ENCODE results near the gene BTN3A1. TPM values are rescaled to one million over a fixed set of nuclear protein-coding genes. Genes with fewer than 3 reads are reported as not detected.

Gene BTN3A1
- total RNA-seq, 1 experiment from 2014 or later, result 9.0 TPM

DNA sequence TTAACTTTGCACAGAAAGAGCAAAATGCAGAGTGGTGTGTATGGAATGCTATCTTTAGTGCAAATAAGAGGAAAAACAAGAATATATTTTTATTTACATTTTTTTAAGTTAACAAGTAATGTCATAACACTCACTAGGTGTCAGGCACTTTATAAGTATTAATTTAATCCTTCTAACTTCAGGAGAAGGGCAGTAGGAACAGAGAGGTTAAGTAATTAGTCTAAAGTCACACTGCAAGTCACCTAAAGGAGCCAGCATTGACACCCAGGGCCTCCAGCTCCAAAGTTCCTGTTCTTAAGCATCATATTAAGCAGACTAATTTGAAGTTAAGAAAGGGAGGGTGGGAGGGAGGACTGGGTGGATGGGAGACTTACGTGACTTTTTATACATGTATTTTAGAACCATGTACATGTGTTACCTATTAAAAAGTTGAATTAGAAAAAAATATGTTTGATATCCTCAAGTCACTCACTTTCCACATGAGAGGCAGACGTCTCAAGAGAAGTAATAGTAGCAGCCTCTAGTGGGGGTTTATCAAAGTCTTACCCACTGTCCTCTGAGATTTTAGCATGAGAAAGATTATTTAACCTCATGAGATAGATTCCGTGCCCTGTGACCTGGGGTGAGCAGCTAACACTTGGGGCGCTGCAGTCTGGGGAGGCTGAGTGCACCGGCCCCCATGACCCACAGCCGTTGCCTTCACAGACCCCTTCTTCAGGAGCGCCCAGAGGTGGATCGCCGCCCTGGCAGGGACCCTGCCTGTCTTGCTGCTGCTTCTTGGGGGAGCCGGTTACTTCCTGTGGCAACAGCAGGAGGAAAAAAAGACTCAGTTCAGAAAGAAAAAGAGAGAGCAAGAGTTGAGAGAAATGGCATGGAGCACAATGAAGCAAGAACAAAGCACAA, 7.0 kb downstream of the BTN3A1 start:
- Histone ChIP-seq H3K27ac (ENCODE audit: low read depth, low read length) (no peak overlapping the region), H3K9me2 (ENCODE audit: insufficient read depth) (no peaks in the 10 kb centered on the region), H3K27me3 (ENCODE audit: insufficient read depth, low read length) (no peaks in the 10 kb centered on the region), H3K9me3 (ENCODE audit: control insufficient read depth in 1 of 2, insufficient read depth in 1 of 2, low read depth in 1 of 2, low read length in 2 of 2) (no peaks in the 10 kb centered on the region), H2AFZ (ENCODE audit: low read depth, low read length, poor library complexity, severe bottlenecking) (no peak overlapping the region), H3K4me1 (ENCODE audit: control insufficient read depth in 1 of 2, insufficient read depth in 2 of 2, low read length in 2 of 2) (no peaks in the 10 kb centered on the region), H3K36me3 (ENCODE audit: control insufficient read depth in 1 of 2, insufficient read depth in 2 of 2, low read length in 2 of 2) (no peaks in the 10 kb centered on the region), H3K4me2 (ENCODE audit: low read length) (no peak overlapping the region), H3K9ac (ENCODE audit: low read length) (no peak overlapping the region), H4K20me1 (ENCODE audit: insufficient read depth) (no peaks in the 10 kb centered on the region), H3K4me3 (replicated peaks in 1 of 2; ENCODE audit: low read depth in 1 of 2, low read length in 2 of 2) (no peak overlapping the region), H3K79me2 (ENCODE audit: insufficient read depth, low read length) (no peaks in the 10 kb centered on the region)
- ChIA-PET CTCF (no interaction called here), POLR2A (no interaction called here), RAD21 (ENCODE audit: low non-redundant PET in 1 of 2, low total read pairs in 2 of 2, uncharacterized antibody in 2 of 2, unreplicated experiment in 2 of 2) (no interaction called here)
- DNase-seq (ENCODE audit: low read depth, low spot score), result no peak
- TF ChIP-seq, protein P1, sequence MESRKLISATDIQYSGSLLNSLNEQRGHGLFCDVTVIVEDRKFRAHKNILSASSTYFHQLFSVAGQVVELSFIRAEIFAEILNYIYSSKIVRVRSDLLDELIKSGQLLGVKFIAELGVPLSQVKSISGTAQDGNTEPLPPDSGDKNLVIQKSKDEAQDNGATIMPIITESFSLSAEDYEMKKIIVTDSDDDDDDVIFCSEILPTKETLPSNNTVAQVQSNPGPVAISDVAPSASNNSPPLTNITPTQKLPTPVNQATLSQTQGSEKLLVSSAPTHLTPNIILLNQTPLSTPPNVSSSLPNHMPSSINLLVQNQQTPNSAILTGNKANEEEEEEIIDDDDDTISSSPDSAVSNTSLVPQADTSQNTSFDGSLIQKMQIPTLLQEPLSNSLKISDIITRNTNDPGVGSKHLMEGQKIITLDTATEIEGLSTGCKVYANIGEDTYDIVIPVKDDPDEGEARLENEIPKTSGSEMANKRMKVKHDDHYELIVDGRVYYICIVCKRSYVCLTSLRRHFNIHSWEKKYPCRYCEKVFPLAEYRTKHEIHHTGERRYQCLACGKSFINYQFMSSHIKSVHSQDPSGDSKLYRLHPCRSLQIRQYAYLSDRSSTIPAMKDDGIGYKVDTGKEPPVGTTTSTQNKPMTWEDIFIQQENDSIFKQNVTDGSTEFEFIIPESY (IDR thresholded peaks at IDR 0.05; ENCODE audit: extremely low read depth, insufficient replicate concordance, low read length), result no peak
- no peak for TF ChIP-seq ZNF274 (IDR thresholded peaks at IDR 0.05; ENCODE audit: low read depth, low read length)
- ATAC-seq, result no peak
- BruUV-seq (replicated peaks), result no TSS peak
- intact Hi-C loops (cut with micrococcal nuclease), result no loop called here

GRCh38 chr6:26411751-26412150, 9.7 kb downstream of the BTN3A1 start:
- Histone ChIP-seq H3K9ac (ENCODE audit: low read length) (no peak overlapping the region), H3K9me2 (ENCODE audit: insufficient read depth) (no peaks in the 10 kb centered on the region), H3K9me3 (ENCODE audit: control insufficient read depth in 1 of 2, insufficient read depth in 1 of 2, low read depth in 1 of 2, low read length in 2 of 2) (no peaks in the 10 kb centered on the region; a peak in 1 of 4 replicates), H3K4me2 (ENCODE audit: low read length) (no peak overlapping the region), H3K27me3 (ENCODE audit: insufficient read depth, low read length) (no peaks in the 10 kb centered on the region), H4K20me1 (ENCODE audit: insufficient read depth) (no peaks in the 10 kb centered on the region), H2AFZ (ENCODE audit: low read depth, low read length, poor library complexity, severe bottlenecking) (no peak overlapping the region), H3K27ac (ENCODE audit: low read depth, low read length) (no peak overlapping the region), H3K4me1 (ENCODE audit: control insufficient read depth in 1 of 2, insufficient read depth in 2 of 2, low read length in 2 of 2) (peaks cover 0 to 6% of the 10 kb centered on the region in 2 experiments; a peak in 1 of 4 replicates), H3K79me2 (ENCODE audit: insufficient read depth, low read length) (no peaks in the 10 kb centered on the region), H3K36me3 (ENCODE audit: control insufficient read depth in 1 of 2, insufficient read depth in 2 of 2, low read length in 2 of 2) (no peaks in the 10 kb centered on the region), H3K4me3 (replicated peaks in 1 of 2; ENCODE audit: low read depth in 1 of 2, low read length in 2 of 2) (no peak overlapping the region)
- TF ChIP-seq RAD21 (IDR thresholded peaks at IDR 0.05; ENCODE audit: low read depth) (peak; percentile 47), SRF (IDR thresholded peaks at IDR 0.05; ENCODE audit: low read depth) (no peak)
- DNase-seq (ENCODE audit: low read depth, low spot score), result no peak
- BruUV-seq (replicated peaks), result no TSS peak
- no peak for ATAC-seq
- CTCF ChIA-PET, result interaction anchor here (1.4 kb wide), 1 partner anchor 70 kb away, joined by 4 read pairs; no protein-coding TSS in a partner anchor
- POLR2A ChIA-PET, result no interaction called here
- intact Hi-C loops (cut with micrococcal nuclease), result no loop called here
- RAD21 ChIA-PET (ENCODE audit: low non-redundant PET in 1 of 2, low total read pairs in 2 of 2, uncharacterized antibody in 2 of 2, unreplicated experiment in 2 of 2), result no interaction called here
